Renal pelvis (tissue), 4 donors: ENCODE results near the gene FOCAD. TPM values are rescaled to one million over a fixed set of nuclear protein-coding genes. Genes with fewer than 3 reads are reported as not detected.
A peak's percentile ranks its signal among the peaks of the same experiment; 100 is the strongest.

Source experiments
- DNase-seq: peaks from one replicate; pipeline ENCODE4 v3.0.0-alpha.2; 2013
- polyA plus RNA-seq, 3 donors: library from polyadenylated mRNA; unstranded; fragments of 120-200 nt; gene quantifications; one replicate each; pipeline ENCODE4 v1.2.1, GENCODE V29; 2013; ENCODE audit not compliant: insufficient read length in 3 of 3

The FOCAD gene
- polyA plus RNA-seq, 3 donors = 28.2 to 35.1 (median 30.3) TPM

GRCh38 chr9:20788526-20789451, 104.7 kb downstream of the FOCAD start:
- no peak for DNase-seq

GRCh38 chr9:20790721-20791120, 106.7 kb downstream of the FOCAD start:
- no peak for DNase-seq

- DNase-seq = no peak
Observed at GRCh38 chr9:20791682-20792081, 107.6 kb downstream of the FOCAD start.

DNA sequence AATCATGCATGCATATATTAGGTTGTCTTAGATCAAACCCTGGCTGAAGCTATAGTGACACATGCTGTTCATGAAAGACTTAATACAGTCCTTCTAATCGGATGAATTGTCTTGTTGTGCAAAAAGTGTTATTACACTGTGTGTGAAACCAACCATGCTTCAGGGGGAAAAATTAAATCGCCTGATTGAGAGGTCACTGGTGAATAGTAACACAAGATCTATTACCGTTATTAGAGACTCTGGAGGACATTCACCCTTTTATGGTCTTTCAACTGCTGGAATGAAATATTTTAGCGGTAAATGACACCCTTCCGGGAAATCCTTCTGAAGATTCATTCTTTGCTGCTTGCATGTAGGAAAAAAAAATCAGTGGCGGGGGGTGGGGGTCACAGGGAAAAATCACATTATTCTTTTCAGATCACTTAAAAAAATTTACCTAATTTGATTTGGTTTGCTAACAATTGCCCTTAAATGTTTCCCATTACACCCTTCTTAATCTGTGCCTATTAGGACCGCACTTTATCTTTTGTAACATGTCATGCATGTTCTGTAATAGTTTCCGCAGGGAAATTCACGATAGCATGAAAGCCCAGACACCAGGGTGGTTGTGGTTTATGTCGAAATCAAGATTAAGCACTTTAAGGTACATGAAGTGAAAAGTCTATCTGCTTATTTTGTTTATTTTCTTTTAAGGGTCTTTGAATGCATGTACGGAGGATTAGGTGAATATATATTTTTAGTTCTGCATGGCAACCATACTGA, 120.6 kb downstream of the FOCAD start:
- DNase-seq = no peak

GRCh38 chr9:20805766-20806165, 121.7 kb downstream of the FOCAD start:
- no peak for DNase-seq

DNA sequence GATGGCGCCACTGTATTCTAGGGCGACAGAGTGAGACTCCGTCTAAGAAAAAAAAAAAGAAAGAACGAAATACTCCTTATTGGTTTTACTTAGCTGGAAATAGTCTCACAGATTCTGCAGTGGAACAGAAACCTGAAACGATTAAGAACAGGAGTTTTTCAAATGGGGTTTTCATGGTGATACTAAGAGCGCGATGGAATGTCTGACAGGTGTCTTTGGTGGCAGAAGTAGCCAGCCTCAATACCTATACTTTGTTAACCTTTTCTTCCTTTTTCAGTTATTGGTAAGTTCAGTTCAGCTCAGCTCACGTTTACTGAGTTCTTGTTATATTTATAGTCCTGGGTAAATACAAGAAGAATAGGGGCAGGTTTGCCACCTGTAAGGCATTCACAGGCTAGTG, 123.9 kb downstream of the FOCAD start:
- DNase-seq = no peak

DNA sequence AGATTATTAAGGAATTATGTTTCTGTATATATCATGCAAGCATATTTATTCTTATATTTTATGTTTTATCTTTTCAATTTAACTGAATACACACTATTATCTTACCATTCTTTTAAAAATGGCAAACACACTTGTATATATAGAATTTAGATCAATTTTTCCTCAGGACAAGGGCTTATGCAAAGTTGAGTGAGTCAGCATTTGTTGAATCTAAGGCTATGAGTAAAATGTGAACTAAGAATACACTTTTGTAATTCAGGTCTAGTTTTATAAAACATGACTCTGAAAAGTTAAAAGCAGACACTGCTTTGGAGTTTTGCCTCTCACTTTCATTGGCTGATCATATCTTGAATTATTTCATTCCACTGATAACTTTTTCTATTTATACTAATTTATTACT, 127.8 kb downstream of the FOCAD start:
- DNase-seq = no peak

GRCh38 chr9:20815923-20816703, 132.1 kb downstream of the FOCAD start:
- DNase-seq = no peak

GRCh38 chr9:20823051-20823450, 139.0 kb downstream of the FOCAD start:
- no peak for DNase-seq

DNA sequence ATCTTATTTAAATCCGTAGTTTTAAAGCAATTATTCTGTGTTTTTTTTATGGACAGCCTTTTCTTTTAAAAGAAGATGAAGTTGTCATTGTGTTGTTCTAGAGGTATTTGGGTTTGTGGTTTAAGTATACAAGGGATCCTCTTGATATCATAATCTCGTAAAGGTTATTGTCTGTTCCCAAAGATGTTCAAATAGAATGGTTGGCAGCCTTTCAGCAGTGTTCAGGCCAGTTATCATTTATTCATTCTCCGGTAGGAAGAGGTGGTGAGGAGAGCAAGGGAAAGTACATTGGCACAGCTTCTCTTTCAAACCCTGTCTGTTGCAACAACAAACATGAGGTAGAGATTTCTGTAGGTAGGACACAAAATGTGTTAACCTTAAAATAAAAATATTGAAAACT, 147.0 kb downstream of the FOCAD start:
- no peak for DNase-seq

- DNase-seq = no peak
Observed at GRCh38 chr9:20832775-20833174, 148.7 kb downstream of the FOCAD start.

GRCh38 chr9:20835377-20836286, 151.6 kb downstream of the FOCAD start:
- DNase-seq = peak; percentile 2

DNA sequence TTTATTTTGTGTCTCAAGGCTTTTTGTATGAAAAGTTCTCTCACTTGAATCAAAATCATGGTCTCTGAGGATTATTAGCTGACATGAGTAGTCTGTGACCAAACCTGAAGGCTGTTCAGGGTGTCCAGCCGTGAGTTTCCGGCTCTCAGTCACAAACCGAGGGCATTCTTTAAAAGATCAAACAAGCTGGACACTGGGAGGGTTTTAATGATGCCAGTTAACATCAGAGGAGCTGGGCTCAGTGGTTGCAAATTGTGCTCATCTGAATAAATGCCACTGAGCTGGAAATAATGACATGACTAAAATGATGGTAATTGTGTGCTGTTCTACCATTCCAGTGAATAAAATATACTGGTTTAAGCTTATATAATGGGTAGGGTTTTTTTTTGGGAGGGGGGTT, 153.1 kb downstream of the FOCAD start:
- peak; percentile 3 for DNase-seq

DNA sequence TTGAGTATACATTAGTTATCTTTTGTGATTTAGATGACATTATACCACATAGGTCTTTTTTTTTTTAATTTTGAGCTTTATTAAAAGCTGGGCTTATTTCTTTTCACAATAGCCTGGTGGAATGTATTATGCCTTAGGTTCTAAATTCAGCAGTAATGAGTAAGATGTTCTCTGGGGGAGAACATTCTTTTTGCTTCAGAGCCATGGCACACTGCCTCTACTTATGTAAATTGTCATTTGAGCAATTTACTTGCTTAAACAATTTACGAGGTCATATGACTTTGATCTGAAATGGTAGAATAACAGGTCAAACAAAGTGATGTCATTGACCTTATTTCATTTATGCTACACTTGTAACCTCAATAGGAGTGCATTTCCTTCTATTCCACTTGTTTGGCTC, 154.2 kb downstream of the FOCAD start:
- no peak for DNase-seq

- DNase-seq = no peak
Observed at GRCh38 chr9:20844916-20845315, 160.9 kb downstream of the FOCAD start.

DNA sequence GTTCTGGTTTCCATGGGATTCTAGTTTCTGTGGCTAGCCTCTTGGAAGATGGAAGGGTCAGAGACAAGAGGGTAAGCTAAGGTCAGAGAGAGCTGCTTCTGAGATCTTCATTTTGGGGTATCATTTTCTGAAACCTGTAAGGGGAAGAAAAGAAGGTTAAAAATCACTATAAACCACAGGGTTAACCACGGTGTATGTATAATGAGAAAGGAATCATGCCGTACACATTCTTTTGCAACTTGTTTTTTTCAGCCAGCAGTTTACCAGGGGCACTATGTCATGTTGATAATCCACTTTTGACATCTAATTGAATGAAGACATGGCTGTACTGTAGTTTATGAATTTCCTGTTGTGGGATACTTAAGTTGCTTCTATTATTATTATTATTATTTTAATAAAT, 164.4 kb downstream of the FOCAD start:
- DNase-seq = no peak

GRCh38 chr9:20853866-20854265, 169.8 kb downstream of the FOCAD start:
- no peak for DNase-seq

GRCh38 chr9:20854444-20854843, 170.4 kb downstream of the FOCAD start:
- DNase-seq = no peak

DNA sequence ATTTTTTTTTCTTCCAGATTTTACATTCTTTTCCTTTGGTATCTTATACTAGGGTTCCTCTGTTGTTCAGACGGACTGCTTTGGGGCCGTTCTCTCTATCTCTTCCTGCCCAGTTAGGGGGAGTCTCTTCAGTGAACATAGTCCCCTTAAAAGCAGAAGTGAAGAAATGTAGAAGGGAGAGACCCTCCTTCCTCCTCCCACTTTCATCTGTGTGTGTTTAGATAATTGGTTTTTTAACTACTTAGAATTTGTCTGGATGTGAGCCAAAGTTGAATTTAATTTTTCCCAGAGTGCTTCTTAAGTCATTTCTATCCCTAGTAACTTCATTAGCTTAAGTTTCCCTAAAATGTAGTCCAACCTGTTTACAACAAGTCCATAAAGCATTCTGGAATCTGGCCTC, 179.9 kb downstream of the FOCAD start:
- DNase-seq = peak; percentile 20

DNA sequence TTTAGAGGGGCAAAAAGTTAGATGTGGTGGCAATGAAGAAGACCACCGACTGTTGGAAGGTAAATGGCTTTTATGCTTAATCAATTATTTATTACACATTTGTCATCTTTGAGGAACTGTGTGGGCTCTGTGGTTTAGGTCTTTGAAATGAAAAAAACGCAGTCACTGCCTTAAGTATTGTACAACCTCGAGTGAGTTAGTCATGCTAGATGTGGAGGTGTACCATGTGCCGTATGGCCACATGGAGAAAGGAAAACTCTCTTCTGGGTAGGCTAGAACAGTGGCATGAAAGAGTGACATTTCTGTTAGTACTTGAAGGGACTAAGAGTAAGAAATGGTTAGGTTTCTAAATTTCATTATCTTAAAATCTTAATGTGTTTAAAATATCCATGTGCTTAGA, 181.3 kb downstream of the FOCAD start:
- no peak for DNase-seq

DNA sequence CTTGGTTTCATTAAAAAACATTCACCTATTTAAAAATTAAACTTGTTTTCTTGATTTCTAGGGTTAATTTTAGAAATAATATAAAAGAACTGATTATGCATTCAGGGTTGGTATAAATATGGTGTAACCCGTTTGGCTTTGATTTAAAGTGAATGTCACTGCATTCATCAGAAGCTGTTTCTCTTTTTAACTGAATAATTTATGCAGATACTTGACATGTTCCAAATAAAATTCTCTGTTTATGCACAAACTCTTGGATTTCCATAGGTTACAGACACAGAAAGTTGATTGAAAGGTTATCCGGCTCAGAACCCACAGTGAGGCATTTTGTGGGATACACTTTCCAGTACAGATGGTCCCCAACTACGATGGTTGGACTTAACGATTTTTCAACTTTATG, 186.1 kb downstream of the FOCAD start:
- DNase-seq = no peak
